Caco-2 (cell line): ENCODE measurements around the gene ETV7. TPM values are rescaled to one million over a fixed set of nuclear protein-coding genes. Genes with fewer than 3 reads are reported as not detected.

Experiments used
- BruUV-seq: library from RNA; stranded (reverse); fragments of 400-500 nt; replicated peaks from 2 replicates; lab custom pipeline; 2021; lab: Mats Ljungman, UMichigan
- CTCF ChIA-PET: fragments of 300-600 bp; sonication (Branson Sonifier 250); formaldehyde crosslinking; loops from one replicate; lab custom pipeline; 2022; ENCODE audit warnings: antibody characterized with exemption; lab: Charles Lee
- POLR2A ChIA-PET: fragments of 300-600 bp; sonication (Branson Sonifier 250); formaldehyde crosslinking; loops from one replicate; lab custom pipeline; 2022; ENCODE audit warnings: antibody characterized with exemption; lab: Charles Lee
- DNase-seq, 2 experiments: peaks; one replicate each; pipeline versions ENCODE4 v3.0.0 to v3.0.0-alpha.2; 2020 to 2022
- H3K27me3 ChIP-seq: replicated peaks from 2 replicates; pipeline ENCODE4 v1.6.0; 2011; ENCODE audit warnings: low read length; ENCODE audit not compliant: control insufficient read depth, insufficient read depth
- H3K36me3 ChIP-seq: 2 replicates; pipeline ENCODE4 v1.5.1; 2011; ENCODE audit warnings: low read length; ENCODE audit not compliant: control insufficient read depth, insufficient read depth
- H3K4me1 ChIP-seq: fragments of 250-450 bp; sonication (Bioruptor Pico); 2 replicates; pipeline ENCODE4 v1.5.1; 2020; ENCODE audit warnings: mild to moderate bottlenecking
- H3K4me3 ChIP-seq: 2 replicates; pipeline ENCODE4 v1.5.1; 2011; ENCODE audit warnings: low read depth, mild to moderate bottlenecking, control low read depth, low read length
- H3K9me3 ChIP-seq: fragments of 250-450 bp; sonication (Bioruptor Pico); 2 replicates; pipeline ENCODE4 v1.5.1; 2020; ENCODE audit warnings: mild to moderate bottlenecking, moderate library complexity
- H3K27ac Mint-ChIP-seq: one replicate; pipeline ENCODE4 v1.8.0; 2022; ENCODE audit warnings: mixed read lengths; ENCODE audit not compliant: unreplicated experiment
- H3K27me3 Mint-ChIP-seq: one replicate; pipeline ENCODE4 v1.8.0; 2022; ENCODE audit warnings: mixed read lengths; ENCODE audit not compliant: insufficient read depth, unreplicated experiment
- H3K36me3 Mint-ChIP-seq: one replicate; pipeline ENCODE4 v1.8.0; 2022; ENCODE audit warnings: mild to moderate bottlenecking, mixed read lengths; ENCODE audit not compliant: insufficient read depth, unreplicated experiment
- H3K4me1 Mint-ChIP-seq: one replicate; pipeline ENCODE4 v1.8.0; 2022; ENCODE audit warnings: low read depth, mixed read lengths; ENCODE audit not compliant: unreplicated experiment
- H3K4me3 Mint-ChIP-seq: one replicate; pipeline ENCODE4 v1.8.0; 2022; ENCODE audit warnings: mild to moderate bottlenecking, moderate library complexity, mixed read lengths; ENCODE audit not compliant: unreplicated experiment
- H3K9me3 Mint-ChIP-seq: one replicate; pipeline ENCODE4 v1.8.0; 2022; ENCODE audit warnings: mixed read lengths; ENCODE audit not compliant: unreplicated experiment
- intact Hi-C: fragments of 100-400 bp; cut with micrococcal nuclease; formaldehyde crosslinking; loops from one replicate; pipeline ENCODE4 v1.10.0; 2022; ENCODE audit not compliant: unreplicated experiment
- total RNA-seq: library from RNA; stranded (reverse); gene quantifications from 2 replicates; pipeline ENCODE4 v1.2.3, GENCODE V29; 2022
- TF ChIP-seq, protein P1 (sequence below), 2 experiments: fragments of 200-600 bp in 1 of 2; IDR thresholded peaks; 1 replicate in 1 of 2; 2 replicates in 1 of 2; pipeline versions ENCODE4 v1.5.1 to v1.8.0; 2011 to 2022; ENCODE audit warnings: antibody characterized with exemption in 1 of 2, control low read depth in 1 of 2, inconsistent platforms in 1 of 2, low read depth in 1 of 2, low read length in 1 of 2, mild to moderate bottlenecking in 1 of 2, moderate library complexity in 1 of 2; ENCODE audit not compliant: insufficient read depth in 1 of 2, severe bottlenecking in 1 of 2, unreplicated experiment in 1 of 2

ETV7 gene
- total RNA-seq, 1 experiment from 2014 or later, result 0.52 TPM

GRCh38 chr6:36380166-36380565 is 7.3 kb downstream of the ETV7 start:
- no peak overlapping the region for H3K27ac Mint-ChIP-seq
- H3K4me1 Mint-ChIP-seq, result no peaks in the 10 kb centered on the region
- no peak for DNase-seq
- ChIA-PET POLR2A (no interaction called here), CTCF (interaction anchor here (0.5 kb wide), 1 partner anchor 197 kb away, joined by 4 read pairs; no protein-coding TSS in a partner anchor)
- Histone ChIP-seq H3K36me3 (no peaks in the 10 kb centered on the region), H3K9me3 (no peaks in the 10 kb centered on the region), H3K4me3 (no peak overlapping the region), H3K4me1 (no peaks in the 10 kb centered on the region), H3K27me3 (no peaks in the 10 kb centered on the region)
- no peaks in the 10 kb centered on the region for H3K36me3 Mint-ChIP-seq
- no peaks in the 10 kb centered on the region for H3K9me3 Mint-ChIP-seq
- BruUV-seq, result no TSS peak
- no peaks in the 10 kb centered on the region for H3K27me3 Mint-ChIP-seq
- no peak overlapping the region for H3K4me3 Mint-ChIP-seq
- intact Hi-C loops, result no loop called here
- TF ChIP-seq, protein P1, sequence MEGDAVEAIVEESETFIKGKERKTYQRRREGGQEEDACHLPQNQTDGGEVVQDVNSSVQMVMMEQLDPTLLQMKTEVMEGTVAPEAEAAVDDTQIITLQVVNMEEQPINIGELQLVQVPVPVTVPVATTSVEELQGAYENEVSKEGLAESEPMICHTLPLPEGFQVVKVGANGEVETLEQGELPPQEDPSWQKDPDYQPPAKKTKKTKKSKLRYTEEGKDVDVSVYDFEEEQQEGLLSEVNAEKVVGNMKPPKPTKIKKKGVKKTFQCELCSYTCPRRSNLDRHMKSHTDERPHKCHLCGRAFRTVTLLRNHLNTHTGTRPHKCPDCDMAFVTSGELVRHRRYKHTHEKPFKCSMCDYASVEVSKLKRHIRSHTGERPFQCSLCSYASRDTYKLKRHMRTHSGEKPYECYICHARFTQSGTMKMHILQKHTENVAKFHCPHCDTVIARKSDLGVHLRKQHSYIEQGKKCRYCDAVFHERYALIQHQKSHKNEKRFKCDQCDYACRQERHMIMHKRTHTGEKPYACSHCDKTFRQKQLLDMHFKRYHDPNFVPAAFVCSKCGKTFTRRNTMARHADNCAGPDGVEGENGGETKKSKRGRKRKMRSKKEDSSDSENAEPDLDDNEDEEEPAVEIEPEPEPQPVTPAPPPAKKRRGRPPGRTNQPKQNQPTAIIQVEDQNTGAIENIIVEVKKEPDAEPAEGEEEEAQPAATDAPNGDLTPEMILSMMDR (IDR thresholded peaks at IDR 0.05; ENCODE audit: insufficient read depth in 1 of 2, low read depth in 1 of 2, low read length in 1 of 2, severe bottlenecking in 1 of 2, unreplicated experiment in 1 of 2), result no peak

DNA sequence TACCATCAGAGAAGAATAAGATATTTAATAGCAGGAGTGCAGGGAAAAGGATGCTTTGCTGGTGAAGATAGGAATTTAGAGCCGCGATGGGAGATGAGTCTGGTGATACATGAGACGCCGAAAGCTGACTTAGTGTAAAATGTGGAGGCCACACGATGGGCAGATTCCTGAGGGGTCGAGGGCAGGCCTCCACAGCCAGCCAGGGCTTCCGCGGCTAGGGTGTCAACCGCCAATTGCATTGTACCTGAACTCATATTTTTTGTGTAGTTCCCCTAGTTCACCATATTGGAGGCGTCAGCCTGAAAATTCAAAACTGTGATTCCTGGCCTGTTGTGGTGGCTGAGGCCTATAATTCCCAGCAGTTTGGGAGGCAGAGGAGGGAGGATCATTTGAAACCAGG is 8.5 kb downstream of the ETV7 start:
- Mint-ChIP-seq H3K9me3 (no peaks in the 10 kb centered on the region), H3K36me3 (no peaks in the 10 kb centered on the region), H3K27ac (no peak overlapping the region), H3K27me3 (no peaks in the 10 kb centered on the region), H3K4me3 (no peak overlapping the region), H3K4me1 (no peaks in the 10 kb centered on the region)
- TF ChIP-seq, protein P1 (IDR thresholded peaks at IDR 0.05; ENCODE audit: insufficient read depth in 1 of 2, low read depth in 1 of 2, low read length in 1 of 2, severe bottlenecking in 1 of 2, unreplicated experiment in 1 of 2), result no peak
- no TSS peak for BruUV-seq
- CTCF ChIA-PET, result no interaction called here
- Histone ChIP-seq H3K27me3 (no peaks in the 10 kb centered on the region), H3K36me3 (no peaks in the 10 kb centered on the region), H3K4me1 (no peaks in the 10 kb centered on the region), H3K9me3 (no peaks in the 10 kb centered on the region), H3K4me3 (no peak overlapping the region)
- DNase-seq, result no peak
- POLR2A ChIA-PET, result interaction anchor here (0.7 kb wide), 1 partner anchor 357 kb away, joined by 3 read pairs; no protein-coding TSS in a partner anchor
- intact Hi-C loops, result no loop called here

GRCh38 chr6:36378243-36378920 is 9.1 kb downstream of the ETV7 start:
- Mint-ChIP-seq H3K27ac (no peak overlapping the region), H3K36me3 (no peaks in the 10 kb centered on the region), H3K9me3 (no peaks in the 10 kb centered on the region), H3K27me3 (no peaks in the 10 kb centered on the region), H3K4me3 (no peak overlapping the region), H3K4me1 (no peaks in the 10 kb centered on the region)
- Histone ChIP-seq H3K4me3 (no peak overlapping the region), H3K4me1 (no peaks in the 10 kb centered on the region), H3K27me3 (no peaks in the 10 kb centered on the region), H3K36me3 (no peaks in the 10 kb centered on the region), H3K9me3 (no peaks in the 10 kb centered on the region)
- intact Hi-C loops, result no loop called here
- no TSS peak for BruUV-seq
- no peak for DNase-seq
- TF ChIP-seq, protein P1 (IDR thresholded peaks at IDR 0.05; ENCODE audit: insufficient read depth in 1 of 2, low read depth in 1 of 2, low read length in 1 of 2, severe bottlenecking in 1 of 2, unreplicated experiment in 1 of 2), result no peak
- ChIA-PET CTCF (interaction anchor here (0.6 kb wide), 1 partner anchor 38 kb away, joined by 3 read pairs; no protein-coding TSS in a partner anchor), POLR2A (no interaction called here)
